Dedifferentiated amniotic fluid mesenchymal stem cell (primary cell): ENCODE measurements around the gene ARPIN.

ENCODE experiments used
- DNase-seq: peaks from one replicate; pipeline ENCODE4 v3.0.0-alpha.2; 2016; ENCODE audit errors: extremely low spot score

Gene ARPIN

GRCh38 chr15:89845305-89845893 lies 67.4 kb downstream of the ARPIN start:
- peak; percentile 88 for DNase-seq
